ENCODE results near the gene SH3BGRL2.

GRCh38 chr6:79634491-79635231, 3.5 kb downstream of the SH3BGRL2 start:
- TF ChIP-seq EGR1 (IDR thresholded peaks at IDR 0.05; ENCODE audit: low read depth) (no peak), CTCF (IDR thresholded peaks at IDR 0.05 in 2 of 3, conservative IDR thresholded peaks at IDR 0.05 in 1 of 3; ENCODE audit: borderline replicate concordance in 1 of 3, insufficient read depth in 1 of 3, low read depth in 2 of 3, low read length in 2 of 3) (no peak), ZBTB33 (IDR thresholded peaks at IDR 0.05; ENCODE audit: extremely low read depth, insufficient replicate concordance, low read length) (no peak), EZH2phosphoT487 (IDR thresholded peaks at IDR 0.05; ENCODE audit: borderline replicate concordance) (no peak)

All from HCT116 (cell line).